ENCODE data around the gene PRSS57.

Gene PRSS57

DNA sequence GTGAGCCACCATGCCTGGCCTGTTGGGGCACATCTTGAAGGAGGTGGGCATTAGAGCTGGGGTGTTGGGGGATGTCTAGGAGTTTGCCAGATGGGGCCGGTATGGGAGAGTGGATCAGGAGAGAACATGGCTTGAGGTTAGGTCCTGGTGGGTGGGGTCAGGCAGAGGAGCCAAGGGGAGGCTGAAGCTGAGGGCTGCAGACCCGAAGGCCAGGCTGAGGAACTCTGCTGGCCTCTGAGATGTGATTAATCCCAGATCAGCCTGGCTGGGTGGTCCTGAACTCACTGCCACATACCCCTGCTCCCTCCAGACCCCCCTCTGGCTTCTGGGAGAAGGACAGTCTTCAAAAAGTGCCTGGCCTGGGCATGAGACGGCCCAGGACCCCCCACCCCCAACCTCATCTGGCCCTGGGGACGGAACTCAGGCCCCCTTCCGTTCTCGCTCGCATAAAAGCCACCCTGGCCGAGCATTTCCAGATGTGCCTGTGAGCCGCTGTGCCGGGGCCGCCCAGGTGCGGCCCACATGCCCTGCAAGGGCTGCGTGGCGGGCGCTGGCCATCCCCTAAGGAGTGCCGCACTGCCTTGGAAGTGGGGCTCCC lies 16.4 kb downstream of the PRSS57 start:
- TF ChIP-seq, protein P1, sequence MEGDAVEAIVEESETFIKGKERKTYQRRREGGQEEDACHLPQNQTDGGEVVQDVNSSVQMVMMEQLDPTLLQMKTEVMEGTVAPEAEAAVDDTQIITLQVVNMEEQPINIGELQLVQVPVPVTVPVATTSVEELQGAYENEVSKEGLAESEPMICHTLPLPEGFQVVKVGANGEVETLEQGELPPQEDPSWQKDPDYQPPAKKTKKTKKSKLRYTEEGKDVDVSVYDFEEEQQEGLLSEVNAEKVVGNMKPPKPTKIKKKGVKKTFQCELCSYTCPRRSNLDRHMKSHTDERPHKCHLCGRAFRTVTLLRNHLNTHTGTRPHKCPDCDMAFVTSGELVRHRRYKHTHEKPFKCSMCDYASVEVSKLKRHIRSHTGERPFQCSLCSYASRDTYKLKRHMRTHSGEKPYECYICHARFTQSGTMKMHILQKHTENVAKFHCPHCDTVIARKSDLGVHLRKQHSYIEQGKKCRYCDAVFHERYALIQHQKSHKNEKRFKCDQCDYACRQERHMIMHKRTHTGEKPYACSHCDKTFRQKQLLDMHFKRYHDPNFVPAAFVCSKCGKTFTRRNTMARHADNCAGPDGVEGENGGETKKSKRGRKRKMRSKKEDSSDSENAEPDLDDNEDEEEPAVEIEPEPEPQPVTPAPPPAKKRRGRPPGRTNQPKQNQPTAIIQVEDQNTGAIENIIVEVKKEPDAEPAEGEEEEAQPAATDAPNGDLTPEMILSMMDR (IDR thresholded peaks at IDR 0.05; ENCODE audit: low read depth, low read length): no peak
- DNase-seq (ENCODE audit: extremely low read depth, low read depth): no peak

DNA sequence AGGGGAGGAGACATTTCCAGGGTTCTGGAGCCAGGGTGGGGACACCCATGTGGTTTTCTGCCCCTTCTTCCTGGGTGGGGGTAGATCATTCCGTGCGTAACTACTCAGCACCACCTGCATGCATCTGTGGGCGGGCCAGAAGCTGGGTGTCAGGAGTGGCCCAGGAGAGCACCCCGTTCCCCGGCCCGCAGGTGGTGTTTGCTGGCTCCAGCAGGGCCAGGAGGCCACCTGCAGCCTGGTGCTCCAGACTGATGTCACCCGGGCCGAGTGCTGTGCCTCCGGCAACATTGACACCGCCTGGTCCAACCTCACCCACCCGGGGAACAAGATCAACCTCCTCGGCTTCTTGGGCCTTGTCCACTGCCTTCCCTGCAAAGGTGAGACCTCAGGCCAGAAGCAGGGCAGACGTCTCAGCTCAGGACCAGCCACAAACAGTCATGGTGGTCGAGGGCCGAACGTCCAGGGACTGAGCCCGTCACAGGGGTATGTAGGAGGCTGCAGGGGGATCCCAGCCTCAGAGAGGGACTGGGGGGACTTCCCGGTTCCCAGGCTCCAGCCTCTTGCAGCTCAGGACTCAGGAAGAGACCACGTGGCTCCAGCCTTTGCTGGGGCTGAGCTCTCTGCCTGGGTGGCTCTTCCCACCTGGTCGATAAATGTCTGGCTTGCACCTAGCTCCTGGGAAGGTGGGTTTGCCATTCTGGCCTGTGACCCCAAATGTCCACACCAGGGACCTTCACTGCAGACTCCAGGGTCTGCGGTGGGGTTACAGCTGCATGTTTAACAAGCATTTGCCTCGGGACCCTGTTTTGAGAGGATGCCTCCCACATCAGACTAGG lies 17.4 kb downstream of the PRSS57 start:
- TF ChIP-seq, protein P1 (IDR thresholded peaks at IDR 0.05; ENCODE audit: low read depth, low read length): no peak
- DNase-seq (ENCODE audit: extremely low read depth, low read depth): no peak

DNA sequence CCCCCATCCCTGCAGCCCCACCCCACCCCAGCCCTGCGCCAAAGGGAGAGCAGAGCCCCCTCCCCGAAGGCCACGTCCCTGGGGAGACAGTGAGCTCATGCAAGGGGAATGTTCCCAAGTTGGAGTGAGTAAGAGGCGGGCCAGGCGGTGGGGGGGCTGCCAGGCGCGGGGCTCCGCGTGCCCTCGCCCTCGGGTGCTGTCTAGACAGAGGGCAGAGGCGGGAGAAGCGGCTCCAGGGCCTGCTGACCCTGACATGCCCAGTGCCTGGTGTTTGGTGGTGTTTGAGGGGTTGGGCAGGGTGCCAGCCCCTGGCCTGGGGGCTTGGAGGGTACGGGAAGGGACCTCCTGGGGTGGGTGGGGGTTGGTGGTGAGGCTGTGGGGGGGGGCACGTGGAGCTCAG lies 18.1 kb downstream of the PRSS57 start:
- DNase-seq (ENCODE audit: extremely low read depth, low read depth): peak; percentile 44
- TF ChIP-seq, protein P1 (IDR thresholded peaks at IDR 0.05; ENCODE audit: low read depth, low read length): no peak

DNA sequence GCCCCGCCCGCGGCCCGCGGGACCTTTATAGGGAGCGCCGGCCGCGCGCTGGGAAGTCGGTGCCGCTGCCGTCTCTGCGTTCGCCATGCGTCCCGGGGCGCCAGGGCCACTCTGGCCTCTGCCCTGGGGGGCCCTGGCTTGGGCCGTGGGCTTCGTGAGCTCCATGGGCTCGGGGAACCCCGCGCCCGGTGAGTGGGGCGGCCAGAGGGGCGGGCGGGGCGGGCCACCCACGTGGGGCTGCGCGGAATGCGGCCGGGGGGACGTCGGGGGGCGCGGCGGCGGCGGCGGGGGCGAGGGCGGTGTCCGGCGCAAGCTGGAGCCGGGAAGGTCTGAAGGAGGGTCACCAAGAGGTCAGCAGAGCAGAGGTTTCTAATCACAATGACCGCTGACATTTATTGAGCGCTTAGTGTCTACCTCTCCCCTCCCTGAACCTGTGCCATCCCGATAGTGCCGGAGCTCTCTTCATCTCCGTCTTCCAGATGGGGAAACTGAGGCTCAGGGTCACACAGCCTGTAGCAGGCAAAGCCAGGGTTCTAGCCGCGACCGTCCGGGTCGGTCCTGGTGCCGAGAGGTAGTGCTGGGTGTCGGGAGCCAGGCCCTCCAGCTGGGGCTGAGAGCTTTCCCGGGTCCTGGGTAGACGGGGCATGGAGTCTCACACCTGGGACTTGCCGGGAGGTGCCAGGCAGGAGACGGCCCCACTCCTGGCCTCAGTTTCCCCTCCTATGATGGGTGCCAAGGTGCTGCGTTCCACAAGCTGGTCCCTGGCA lies 18.7 kb downstream of the PRSS57 start, which contains the start of gene FSTL3:
TSS of gene FSTL3 (plus strand) at position 54 of the 767 bp plus-strand sequence. CDS start at position 86, 32 bp downstream.
- TF ChIP-seq, protein P1 (IDR thresholded peaks at IDR 0.05; ENCODE audit: low read depth, low read length): no peak
- no peak for DNase-seq (ENCODE audit: extremely low read depth, low read depth)

DNA sequence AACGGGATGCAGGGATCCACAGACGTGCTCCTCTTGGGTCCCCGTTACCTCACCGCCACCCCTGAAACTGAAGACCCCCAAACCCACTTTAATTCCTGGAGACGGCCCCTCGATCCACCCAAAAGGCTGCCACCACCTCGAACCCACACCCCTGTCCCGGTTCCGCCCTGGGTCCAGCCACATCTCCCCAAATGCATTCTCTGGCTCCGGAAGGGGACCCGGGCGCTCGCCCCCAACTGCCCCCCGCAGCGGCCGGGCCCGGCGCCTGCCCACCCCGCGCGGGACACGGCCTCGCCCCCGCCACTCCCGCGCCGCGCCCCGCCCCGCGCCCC lies 19.3 kb downstream of the PRSS57 start:
- TF ChIP-seq, protein P1 (IDR thresholded peaks at IDR 0.05; ENCODE audit: low read depth, low read length): no peak
- DNase-seq (ENCODE audit: extremely low read depth, low read depth): no peak

DNA sequence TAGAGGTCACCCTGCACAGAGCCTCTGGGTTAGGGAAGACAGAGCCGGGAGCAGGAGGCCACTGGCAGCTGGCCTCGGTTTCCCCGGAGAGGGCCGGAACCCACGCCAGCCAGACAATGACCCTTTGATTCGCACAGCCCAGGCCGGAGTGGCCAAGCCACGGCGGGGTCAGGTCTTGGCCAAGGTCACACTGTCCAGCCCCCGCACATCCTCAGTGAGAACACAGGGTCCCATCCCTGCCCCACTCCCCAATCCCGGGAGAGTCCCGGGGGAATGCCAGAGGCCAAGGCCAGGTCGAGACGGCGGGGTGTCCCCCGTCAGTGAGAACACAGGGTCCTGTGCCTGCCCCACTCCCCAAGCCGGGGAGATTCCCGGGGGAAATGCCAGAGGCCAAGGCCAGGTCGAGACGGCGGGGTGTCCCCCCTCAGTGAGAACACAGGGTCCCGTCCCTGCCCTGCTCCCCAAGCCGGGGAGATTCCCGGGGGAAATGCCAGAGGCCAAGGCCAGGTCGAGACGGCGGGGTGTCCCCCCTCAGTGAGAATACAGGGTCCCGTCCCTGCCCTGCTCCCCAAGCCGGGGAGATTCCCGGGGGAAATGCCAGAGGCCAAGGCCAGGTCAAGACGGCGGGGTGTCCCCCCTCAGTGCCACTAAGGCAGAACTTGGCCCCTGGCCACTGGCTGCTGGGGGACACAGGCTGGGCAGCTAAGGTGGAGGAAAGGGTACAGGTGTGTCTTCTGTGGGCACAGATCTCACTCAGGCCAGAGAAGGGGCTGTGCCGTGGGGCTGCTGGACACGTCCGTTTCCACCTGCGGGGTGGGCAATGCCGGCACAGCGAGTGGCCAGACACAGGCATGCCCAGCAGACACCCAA lies 20.7 kb downstream of the PRSS57 start:
- TF ChIP-seq, protein P1 (IDR thresholded peaks at IDR 0.05; ENCODE audit: low read depth, low read length): no peak
- DNase-seq (ENCODE audit: extremely low read depth, low read depth): no peak

All from AG09319 (cell line).